NCI-H82 (cell line): ENCODE results near the gene ORC3.
"Not testable (repeated sequence)": the region's sequence is repeated elsewhere in the genome, so short reads cannot be mapped to it uniquely, and the experiment has no call there.

ENCODE experiments used
- DNase-seq: peaks from one replicate; lab custom pipeline; 2025; lab: John Stamatoyannopoulos, UW

Gene ORC3

DNA sequence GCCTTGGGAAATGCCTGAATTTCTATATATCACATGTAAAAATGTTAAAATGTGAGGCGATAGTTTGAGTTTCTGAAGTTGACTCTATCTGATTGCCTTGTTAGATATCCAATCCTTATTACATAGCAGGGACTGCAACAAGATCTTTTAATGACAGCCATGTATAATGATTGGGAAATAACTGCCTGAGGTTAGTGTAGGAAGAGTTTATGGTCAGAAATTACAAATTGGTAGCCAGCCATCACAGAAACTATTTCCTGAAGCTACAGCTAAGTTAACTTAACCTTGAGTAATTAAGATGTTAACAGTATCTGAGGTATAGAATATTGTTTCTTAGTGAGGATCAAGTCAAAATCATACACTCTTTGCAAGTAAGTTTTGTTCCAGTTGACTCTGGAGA, 71.1 kb downstream of the ORC3 start:
- DNase-seq, result no peak

- peak; percentile 81 for DNase-seq
Observed at GRCh38 chr6:87661503-87661902, 71.6 kb downstream of the ORC3 start.

- DNase-seq, result no peak
Observed at GRCh38 chr6:87663434-87663833, 73.5 kb downstream of the ORC3 start.

DNA sequence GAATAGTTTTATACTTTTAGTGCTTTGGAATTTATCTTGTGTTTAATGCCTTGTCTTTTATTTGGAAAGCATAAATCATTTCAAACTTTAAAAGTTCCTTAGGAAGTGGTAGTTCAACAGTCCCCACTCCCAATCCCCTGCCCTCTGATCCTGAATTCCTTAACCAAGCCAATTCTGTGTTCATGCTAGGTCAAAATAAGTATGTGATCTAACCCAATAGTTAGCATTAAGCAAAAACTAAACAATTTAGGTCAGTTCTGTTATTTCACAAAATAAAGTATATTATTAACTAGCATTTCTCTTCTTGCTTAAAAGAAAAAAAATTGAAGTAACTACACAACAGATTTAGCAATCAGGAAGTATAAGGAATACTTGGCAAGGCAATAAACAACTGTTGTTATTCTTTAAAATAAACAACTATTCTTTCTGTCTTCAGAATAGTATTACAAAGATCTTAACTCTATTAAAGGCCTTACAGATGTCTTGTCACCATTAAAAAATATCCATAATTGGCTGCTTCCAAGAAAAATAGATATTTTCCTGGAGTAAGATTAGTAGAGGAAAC, 75.1 kb downstream of the ORC3 start:
- DNase-seq, result no peak

- no peak for DNase-seq
Observed at GRCh38 chr6:87667032-87667431, 77.1 kb downstream of the ORC3 start.

- no peak for DNase-seq
Observed at GRCh38 chr6:87668013-87668412, 78.1 kb downstream of the ORC3 start.

- no peak for DNase-seq
Observed at GRCh38 chr6:87669051-87669450, 79.1 kb downstream of the ORC3 start.

- DNase-seq, result no peak
Observed at GRCh38 chr6:87670707-87671106, 80.8 kb downstream of the ORC3 start.

- no peak for DNase-seq
Observed at GRCh38 chr6:87671555-87672029, 81.7 kb downstream of the ORC3 start.

DNA sequence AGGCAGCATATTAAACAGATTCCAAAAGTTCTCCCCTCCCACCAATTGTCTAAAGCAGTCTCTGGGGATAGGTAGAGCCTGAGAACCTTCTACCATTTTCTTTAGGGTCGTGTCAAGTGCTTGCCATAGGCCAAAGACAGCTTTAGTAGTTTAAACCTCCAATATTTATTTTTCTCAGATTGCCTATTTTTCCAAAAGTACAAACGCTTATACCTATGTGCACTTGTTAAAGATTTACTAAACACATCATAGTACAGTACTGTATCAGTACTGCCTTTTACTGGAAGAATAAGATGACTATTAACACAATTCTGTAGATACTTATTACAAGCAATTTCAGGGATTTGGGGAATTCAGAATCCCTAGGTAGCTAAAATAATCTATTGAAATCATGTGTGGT, 82.7 kb downstream of the ORC3 start:
- DNase-seq, result no peak

- no peak for DNase-seq
Observed at GRCh38 chr6:87673237-87673636, 83.3 kb downstream of the ORC3 start.

GRCh38 chr6:87674290-87674689, 84.4 kb downstream of the ORC3 start:
- no peak for DNase-seq

GRCh38 chr6:87675004-87675681, 85.2 kb downstream of the ORC3 start:
- no peak for DNase-seq

- no peak for DNase-seq
Observed at GRCh38 chr6:87682310-87682709, 92.4 kb downstream of the ORC3 start.

DNA sequence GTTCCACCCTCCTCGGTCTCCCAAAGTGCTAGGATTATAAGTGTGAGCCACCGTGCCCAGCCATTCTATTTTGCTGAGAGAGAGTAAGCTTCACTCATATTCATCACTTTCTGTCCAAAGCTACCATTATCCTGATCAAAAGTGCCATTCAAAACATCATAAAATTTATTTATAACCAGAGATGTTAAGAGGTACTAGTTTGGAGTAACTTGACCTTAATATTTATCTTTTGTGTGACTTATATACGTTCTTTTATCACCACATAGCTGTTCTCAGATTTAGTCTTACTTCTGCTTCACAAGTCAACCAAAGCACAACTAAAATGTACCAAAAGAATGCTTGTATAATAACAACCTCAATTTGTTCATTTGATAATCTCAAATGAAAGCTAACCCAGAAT, 94.0 kb downstream of the ORC3 start:
- DNase-seq, result no peak

DNA sequence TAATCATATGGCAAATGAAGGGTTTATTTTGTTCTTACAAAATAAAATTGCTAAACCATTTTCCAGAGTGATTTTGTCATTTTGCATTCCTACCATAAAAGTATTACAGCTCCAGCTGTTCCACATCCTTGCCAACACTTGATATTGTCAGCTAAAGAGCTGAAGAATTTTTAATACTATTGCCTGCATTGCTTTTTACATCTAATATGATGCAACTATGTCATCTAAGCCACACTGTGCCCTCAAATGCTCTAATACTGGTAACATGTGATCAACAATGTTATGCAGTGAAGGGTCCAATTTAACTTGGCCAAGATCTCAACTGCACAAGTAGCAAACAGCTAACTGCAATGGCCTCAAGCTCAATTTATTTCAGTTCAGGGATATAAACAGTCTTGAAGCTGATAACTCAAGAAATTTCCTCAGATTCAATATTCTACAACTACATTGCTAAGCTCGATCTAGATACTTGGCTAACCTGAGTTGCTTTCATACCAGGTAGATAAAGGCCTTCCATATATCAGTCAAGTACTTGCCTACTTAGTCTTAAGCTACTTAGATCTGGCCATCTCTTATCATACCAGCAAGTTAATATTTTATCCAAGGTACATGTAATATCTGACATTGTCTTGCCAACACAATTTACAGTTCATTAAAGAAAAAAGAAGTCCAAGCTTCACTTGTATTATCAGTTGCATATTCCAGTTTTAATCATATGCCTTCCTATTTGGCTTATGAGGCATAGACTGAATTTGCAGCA, 95.1 kb downstream of the ORC3 start:
- DNase-seq, result no peak

GRCh38 chr6:87686636-87687205, 96.8 kb downstream of the ORC3 start:
- DNase-seq, result not testable (repeated sequence)

DNA sequence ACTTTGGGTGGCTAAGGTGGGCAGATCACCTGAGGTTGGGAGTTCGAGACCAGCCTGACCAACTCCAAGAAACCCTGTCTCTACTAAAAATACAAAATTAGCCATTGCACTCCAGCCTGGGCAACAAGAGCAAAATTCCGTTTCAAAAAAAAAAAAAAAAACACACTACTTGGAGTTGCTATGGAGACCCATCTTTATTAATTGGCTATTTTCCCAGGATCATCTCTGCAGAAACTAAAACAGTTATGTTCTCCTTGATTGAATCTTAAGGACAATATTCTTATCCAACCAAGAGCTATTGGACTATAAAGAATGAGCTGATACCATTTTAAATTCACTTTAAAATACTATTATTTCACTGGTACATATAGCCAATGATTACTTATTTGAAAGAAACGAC, 97.4 kb downstream of the ORC3 start:
- DNase-seq, result no peak

GRCh38 chr6:87687893-87688292, 98.0 kb downstream of the ORC3 start:
- DNase-seq, result not testable (repeated sequence)

- DNase-seq, result no peak
Observed at GRCh38 chr6:87690441-87690840, 100.5 kb downstream of the ORC3 start.

DNA sequence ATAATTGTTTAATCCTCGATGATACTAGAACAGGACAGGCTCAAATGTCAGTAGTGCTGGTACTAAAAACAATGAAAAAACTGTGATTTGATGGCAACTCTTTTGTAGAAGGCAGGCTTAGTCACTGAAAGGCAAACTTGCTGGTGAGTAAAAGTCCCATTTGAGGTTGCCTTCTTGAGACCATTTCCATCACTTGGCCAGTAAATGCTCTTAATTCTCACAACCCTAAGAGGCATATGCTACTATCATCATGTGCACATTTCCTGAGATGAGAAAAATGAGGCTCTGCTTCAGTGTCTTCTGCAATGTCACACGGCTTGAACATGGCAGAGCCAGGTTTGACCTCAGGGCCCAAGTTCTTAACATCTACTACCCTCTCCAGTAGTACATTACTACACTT, 102.2 kb downstream of the ORC3 start:
- no peak for DNase-seq

DNA sequence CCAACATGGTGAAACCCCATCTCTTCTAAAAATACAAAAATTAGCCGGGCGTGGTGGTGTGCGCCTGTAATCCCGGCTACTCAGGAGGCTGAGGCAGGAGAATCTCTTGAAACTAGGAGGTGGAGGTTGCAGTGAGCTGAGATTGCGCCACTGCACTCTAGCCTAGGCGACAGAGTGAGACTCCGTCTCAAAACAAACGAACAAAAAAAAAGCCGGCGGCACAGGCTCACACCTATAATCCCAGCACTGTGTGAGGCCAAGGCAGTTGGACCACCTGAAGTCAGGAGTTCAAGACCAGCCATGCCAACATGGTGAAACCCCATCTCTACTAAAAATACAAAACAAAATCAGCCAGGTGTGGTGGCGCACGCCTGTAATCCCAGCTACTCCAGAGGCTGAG, 106.9 kb downstream of the ORC3 start:
- DNase-seq, result not testable (repeated sequence)
